Measurements from ENCODE around the gene SLU7. TPM values are rescaled to one million over a fixed set of nuclear protein-coding genes. Genes with fewer than 3 reads are reported as not detected.

SLU7 gene
- 10 to 100 TPM; 34.6 to 45.0 (median 40.0) TPM for polyA plus RNA-seq (ENCODE audit: insufficient read length in 10 of 10)
- long read RNA-seq, donor 1, partial matches to known transcripts, result 11 of 11 reads
- long read RNA-seq, donor 1, other reads (novel, unspliced or antisense), result 0 of 11 reads
- long read RNA-seq, donor 2, partial matches to known transcripts, result 0 of 3 reads
- long read RNA-seq, donor 2, other reads (novel, unspliced or antisense), result 0 of 3 reads
- long read RNA-seq, donor 3, result 0 reads
- long read RNA-seq, donor 4, partial matches to known transcripts, result 11 of 13 reads
- long read RNA-seq, donor 4, other reads (novel, unspliced or antisense), result 0 of 13 reads
- long read RNA-seq, donor 5, partial matches to known transcripts, result 11 of 14 reads
- long read RNA-seq, donor 5, other reads (novel, unspliced or antisense), result 0 of 14 reads
- long read RNA-seq, donor 6, partial matches to known transcripts, result 5 of 9 reads
- long read RNA-seq, donor 6, other reads (novel, unspliced or antisense), result 0 of 9 reads
- long read RNA-seq, donor 7, partial matches to known transcripts, result 0 of 3 reads
- long read RNA-seq, donor 7, other reads (novel, unspliced or antisense), result 0 of 3 reads
- long read RNA-seq, donor 8, partial matches to known transcripts, result 9 of 11 reads
- long read RNA-seq, donor 8, other reads (novel, unspliced or antisense), result 0 of 11 reads
- long read RNA-seq, donor 9, result 0 reads

DNA sequence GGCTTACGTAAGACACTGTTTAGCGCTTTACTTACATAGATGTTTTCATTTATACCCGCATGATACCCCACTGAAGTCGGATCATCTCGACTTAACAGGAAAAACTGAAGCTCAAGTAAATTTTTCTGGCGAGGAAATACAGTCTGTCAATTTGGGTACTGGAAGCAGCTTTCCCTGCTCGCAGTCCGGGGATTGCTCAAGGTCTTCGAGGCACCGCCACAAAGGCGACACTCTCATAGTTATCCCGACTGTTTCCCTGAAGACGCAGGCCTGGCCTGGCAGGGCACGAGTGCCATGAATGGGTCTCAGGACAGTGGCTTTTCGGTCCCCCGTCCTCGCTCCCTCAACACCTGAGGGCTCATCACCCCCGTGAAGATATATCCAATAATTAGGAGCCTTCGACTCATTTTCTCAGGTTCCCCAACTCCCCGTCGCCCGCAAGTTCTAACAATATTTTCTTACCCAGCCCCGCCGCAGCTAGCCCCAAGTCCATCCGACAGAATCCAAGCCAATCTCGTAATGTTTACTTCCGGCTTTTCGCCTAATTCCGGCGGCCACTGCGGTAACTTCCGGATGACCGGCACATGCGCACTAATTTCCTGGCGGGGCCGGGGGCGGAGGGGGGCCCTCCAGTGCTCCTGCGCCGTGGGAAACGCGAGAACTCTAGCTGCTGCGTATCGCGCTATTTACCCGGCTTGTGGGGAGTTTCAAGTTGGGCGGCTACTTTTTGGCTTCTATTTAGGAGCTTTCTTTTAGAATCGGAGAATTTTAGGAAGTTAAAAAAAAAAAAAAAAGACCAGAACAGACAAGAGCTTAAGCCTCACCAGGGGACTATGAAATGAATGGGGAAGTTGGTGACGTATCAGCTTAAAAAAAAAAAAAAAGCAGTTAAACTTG, at the start of gene SLU7:
Gene SLU7, minus strand, starts transcription at position 521 of the 897 bp plus-strand sequence. CDS start 3,787 bp downstream, outside the sequence.
- DNase-seq, result peak; percentile 95 to 98 (median 97)

GRCh38 chr5:160468363-160468975, 49.6 kb upstream of the SLU7 start:
- no peak for DNase-seq

GRCh38 chr5:160467555-160468362, 48.9 kb upstream of the SLU7 start:
- DNase-seq, result peak; percentile 36 to 70 (median 50)

- DNase-seq, result peak in 2 of 3 donors; percentile 11 to 37
Measured at GRCh38 chr5:160466889-160467554, 48.1 kb upstream of the SLU7 start.

GRCh38 chr5:160466116-160466515, 47.2 kb upstream of the SLU7 start:
- no peak for DNase-seq

DNA sequence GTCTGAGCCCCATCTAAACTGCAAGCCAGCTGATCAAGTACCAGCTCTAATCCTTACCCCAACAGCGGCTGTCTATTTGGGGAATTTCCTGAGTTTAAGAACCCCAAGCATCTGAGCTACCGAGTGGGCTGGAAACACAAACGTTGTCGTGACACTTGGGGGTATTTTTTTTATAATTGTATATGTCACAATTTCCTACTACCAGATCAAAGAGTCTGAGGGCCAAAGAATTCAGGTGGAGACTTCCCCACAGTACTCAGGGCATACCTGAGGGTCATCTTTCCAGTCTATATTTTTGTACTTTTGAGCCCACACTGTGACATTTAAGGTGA, 45.6 kb upstream of the SLU7 start:
- no peak for DNase-seq

DNA sequence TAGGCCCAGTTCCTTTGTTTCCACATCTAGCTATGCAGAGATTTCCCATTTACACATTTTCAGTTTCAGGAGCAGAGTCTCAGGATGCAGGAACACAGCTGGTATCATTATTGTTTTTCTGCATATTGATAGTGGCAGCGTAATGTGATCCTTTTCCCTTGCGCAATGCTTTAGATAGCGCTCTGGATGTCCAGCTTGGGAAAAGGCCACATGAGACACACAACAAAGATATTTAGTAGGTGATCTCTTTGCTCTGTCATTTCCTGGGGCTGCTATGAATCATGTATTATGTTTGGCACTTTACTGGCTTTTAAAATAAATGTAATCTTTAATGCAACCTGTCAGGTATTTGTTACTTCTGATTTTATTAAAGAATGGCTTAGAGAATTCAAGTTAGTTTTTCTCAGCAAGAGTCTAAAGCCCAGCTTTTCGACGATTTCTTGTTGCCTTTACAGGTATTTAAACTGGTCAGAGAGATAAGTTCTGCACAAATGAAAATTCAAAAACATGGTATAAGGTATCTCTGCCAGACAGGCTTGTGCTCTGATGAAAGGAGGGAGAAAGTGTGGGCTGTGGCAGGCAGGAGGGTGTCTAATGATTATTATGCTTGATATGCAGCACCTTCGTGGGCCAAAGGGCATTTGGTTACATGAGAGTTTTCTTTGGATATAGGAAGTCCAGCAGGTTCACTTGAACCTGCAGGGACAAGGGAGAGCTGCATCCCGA, 45.0 kb upstream of the SLU7 start:
- DNase-seq, result peak in 1 of 3 donors; percentile 33

- DNase-seq, result no peak
Measured at GRCh38 chr5:160463227-160463626, 44.3 kb upstream of the SLU7 start.

DNA sequence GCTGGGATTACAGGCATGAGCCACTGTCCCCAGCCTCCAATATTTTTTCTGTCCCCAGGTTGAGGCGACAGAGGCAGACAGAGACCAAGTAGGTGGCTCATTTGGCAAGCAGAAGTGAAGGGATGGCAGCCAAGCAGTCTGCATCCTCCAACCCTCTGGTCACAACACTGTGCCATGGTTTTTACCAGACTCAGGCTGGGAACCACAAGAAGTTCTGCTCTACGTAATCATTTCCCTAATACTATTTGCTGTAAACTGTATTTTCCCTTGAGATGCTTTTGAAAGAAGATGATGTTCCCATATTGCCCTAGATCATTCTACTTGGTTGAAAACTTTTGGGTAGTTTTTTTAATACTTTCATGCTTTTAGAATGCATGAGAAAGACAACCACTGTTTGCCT, 43.3 kb upstream of the SLU7 start:
- no peak for DNase-seq

DNA sequence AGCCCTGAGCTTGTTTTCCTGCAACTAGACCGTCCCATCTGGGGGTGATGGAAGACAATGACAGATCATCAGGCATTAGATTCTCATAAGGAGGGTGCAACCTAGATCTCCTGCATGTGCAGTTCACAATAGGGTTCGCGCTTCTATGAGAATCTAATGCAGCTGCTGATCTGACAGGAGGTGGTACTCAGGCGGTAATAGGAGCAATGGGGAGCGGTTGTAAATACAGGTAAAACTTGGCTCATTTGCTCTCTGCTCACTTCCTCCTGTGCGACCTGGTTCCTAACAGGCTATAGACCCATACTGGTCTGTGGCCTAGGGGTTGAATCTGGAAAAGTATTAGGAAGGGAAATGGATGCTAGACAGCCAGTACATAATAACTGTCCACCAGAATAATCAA, 42.5 kb upstream of the SLU7 start:
- DNase-seq, result no peak

DNA sequence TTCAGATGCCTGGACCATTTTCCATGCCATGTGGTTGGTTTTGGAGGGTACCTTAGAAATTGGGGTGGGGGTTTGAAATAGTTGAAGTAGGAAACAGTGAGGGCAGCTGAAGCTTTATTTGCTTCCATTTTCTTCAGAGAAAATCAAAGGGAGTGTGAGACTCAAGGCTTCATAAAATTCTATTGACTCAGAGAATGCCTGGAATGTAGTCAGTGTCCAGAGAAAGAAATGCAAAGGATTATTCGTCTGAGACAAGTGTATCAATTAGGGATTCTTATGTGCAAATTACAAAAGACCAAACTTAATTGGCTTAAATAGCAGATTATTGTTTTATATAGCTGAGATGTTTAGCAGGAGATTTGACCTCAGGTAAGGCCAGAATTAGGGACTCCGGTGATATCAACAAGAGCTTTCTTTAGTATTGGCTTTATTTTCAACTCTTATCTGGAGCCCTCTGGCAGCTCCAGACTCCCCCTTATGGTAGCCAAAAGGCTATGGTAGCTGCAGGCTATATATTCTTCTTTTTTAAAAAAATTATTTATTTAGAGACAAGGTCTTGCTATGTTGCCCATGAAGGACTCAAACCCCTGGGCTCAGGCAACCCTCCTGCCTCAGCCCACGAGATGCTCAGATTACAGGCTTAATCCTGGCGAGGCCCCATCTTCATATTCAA, 41.6 kb upstream of the SLU7 start:
- no peak for DNase-seq

- no peak for DNase-seq
Measured at GRCh38 chr5:160458806-160459800, 40.2 kb upstream of the SLU7 start.

DNA sequence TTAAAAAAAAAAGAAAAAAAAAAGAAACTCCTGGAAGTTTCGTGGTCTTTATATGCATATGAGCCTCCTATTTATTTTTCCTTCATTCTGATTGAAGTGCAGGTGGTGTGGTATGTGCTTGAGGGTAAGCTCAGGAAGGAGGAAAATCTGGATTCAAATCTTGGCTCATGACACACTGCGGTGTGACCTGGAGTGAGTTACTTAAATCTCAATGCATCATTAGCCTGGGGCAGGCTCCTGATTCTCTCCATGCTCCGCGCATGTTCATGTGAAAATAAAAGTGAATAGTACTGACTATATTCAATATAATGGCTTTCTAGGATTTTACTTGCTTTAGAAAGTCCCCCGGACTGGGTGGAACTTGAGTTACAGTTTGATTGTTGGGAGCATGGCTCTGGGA, 38.4 kb upstream of the SLU7 start:
- no peak for DNase-seq

GRCh38 chr5:160456480-160457177, 37.7 kb upstream of the SLU7 start:
- no peak for DNase-seq

DNA sequence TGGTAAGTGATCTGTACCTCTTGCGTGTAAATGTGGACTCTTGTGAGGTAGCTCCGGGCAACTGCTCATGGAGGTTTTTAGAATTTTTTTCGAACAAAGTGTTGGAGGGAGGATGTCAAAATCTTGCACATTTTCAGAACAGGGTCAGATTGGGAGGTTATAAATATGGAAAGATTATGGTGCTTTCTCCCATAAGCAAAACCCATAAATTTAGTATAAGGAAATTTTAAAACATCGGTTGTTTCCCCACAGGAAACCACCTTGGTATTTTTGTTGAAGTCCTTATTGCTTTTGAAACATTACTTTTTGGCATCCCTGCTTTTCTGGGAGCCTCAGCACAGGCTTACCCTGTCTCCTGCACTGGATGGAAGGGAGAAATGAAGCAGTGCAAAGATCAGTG, 36.7 kb upstream of the SLU7 start:
- DNase-seq, result no peak

DNA sequence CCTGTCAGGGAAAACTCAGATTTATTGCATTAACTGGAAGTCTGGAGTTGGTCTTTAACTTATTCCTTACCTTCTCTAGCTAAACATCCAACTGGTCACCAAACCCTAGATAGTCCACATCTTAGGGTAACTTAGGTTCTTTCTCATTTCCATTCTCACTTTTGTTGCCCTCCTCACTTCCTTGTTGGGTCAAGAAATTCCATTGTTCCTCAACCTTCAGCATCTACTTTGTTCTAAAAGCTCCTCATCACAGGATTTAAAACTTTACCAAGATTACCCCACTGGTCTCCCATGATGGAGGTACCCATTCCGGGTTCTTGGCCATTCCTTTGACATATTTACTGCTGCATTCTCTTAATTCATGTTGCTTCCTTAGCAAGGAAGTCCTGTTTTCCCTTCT, 34.9 kb upstream of the SLU7 start:
- DNase-seq, result no peak

DNA sequence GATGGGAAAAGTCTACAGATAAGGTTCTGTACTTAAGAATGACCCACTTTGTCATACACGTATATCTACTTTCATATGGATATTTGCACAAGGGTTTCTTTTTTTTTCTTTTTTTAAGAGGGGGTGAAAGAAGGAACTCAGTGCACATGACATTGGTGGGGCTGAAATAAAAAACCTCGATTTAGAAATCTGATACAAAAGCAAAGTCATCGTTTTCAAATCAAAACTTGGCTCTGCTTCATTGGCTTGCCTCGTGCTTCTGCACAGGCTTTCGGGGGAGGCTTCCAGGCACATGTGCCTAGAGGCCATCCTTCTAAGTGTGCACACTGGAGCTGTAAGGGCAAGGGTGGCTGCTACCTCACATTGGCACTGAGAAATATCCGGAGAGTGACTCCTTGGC, 33.9 kb upstream of the SLU7 start:
- DNase-seq, result no peak
